ENCODE results near the gene AMFR.
A peak's percentile ranks its signal among the peaks of the same experiment; 100 is the strongest.
"Not testable (repeated sequence)": the region's sequence is repeated elsewhere in the genome, so short reads cannot be mapped to it uniquely, and the experiment has no call there.

Gene AMFR

DNA sequence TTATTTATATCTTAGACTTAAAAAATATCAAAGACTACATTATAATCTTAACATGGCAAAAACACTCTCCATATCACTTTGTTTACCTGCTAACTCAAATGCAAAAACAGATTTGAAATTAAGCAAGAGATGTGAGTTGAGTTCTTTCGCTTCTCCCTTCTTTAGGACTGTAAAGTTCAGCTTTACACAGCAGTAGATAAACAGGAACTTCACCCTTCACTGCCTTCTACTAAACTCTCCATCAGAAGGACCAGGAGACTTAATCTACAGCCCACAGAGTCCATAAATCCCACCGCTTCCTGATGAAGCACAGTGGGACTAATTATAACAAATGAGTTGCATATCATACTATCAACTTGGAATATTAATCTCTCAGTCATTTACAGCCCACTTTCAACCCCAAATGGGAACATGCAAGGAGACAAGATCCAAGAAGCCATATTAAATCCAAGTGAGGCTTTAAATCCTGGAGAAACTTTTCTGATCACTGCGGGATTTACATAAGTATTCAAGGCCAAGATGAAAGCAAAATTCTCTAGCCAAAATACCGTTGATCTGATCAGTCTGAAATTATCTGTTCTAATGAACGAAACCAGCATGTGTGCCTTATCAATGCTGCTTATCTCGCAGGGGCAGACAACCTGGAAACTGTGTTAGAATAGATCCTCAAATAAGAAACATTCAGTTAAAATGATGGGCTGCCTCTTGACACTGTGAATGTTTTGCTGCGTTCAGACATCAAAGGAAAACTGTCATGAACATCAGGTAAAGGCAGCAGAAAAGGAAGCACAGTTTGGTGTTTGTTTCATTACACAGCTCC lies 1.6 kb downstream of the AMFR start:
- DNase-seq, result peak; percentile 23

DNA sequence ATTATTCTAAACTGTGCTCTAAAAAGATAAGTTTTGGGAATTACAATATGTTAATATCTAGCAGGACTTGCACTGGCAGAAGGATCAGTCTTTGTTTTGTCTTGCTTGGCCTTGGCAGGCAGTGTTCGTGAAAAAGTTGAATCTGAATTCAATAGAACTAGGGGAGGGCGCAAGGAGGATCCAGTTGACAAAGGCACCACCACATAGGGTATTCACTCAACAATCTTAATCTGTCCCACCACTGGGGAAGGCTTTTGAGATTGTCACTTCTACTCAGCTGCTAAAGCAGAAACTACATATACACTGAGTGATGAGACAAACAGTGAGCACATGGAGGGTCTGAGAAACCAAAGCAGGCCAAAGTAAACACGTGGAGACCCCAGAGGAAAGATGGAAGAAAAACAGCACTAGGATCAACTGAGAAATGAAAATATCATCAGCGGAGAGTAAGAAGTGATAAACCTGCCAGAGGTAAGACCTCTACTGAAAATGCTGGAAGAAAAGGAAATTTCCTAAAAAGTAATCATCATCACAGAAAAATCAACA lies 2.4 kb downstream of the AMFR start:
- DNase-seq, result no peak

DNA sequence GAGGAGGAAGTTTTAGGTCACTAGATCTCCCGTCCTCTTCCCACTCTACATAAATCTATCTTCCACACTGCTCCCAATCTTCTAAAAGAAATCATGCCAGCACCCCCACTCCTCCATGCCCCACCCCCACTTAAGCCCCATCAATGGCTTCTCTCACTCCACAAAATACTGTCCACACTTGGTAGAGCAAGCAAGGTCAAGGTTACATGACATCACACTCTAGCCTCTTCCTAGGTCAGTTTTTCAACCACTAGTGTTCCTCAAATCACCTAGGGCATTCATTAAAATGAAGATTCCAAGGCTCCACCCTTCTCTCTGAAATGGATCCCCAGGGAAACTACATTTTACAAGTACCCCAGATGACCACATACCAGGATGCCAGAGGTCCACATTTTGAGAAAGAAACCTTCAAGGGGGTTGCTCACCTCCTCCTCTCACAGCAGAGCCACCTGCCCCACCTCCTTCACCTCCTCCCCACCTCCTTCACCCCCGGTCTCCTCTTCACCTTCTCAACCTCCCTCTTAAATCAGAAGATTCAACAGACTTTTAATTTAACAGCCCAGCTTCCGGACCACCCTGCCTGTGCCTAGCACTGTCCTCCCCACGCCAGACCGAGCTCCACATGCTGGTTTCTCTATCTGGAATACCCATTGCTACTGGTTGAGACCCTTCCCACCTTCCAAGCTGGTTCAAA lies 3.2 kb downstream of the AMFR start:
- DNase-seq, result no peak

DNA sequence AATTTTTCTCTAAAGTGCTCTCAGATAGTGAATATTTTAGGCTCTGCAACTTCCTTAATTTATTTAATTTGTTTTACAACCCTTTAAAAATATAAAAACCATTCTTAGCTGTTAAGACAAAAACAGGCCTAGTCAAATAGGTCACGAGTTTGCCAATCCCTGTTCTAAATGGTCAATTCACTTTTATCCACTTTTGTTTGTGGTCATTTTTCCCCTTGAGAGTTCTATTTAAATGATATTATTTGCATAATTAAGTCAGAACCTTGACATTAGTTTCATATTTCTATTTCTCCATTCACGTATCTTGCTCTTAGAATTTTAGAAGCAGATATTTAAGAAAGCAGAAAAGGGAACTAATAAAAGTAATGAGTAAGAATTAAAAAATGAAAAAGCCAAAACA lies 4.0 kb downstream of the AMFR start:
- DNase-seq, result no peak

DNA sequence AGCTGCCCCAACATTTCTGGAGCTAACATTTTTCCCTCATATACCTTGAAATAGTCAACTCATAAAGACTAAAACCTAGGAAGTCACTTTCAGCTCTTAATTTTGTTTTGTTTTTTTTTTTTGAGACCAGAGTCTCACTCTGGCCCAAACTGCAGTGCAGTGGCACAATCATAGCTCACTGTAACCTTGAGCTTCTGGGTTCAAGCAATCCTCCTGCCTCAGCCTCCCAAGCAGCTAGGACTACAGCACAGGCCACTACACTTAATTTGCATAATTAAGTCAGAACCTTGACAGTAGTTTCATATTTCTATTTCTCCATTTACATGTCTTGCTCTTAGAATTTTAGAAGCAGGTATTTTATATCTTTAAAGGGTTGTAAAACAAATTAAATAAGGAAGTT lies 4.7 kb downstream of the AMFR start:
- no peak for DNase-seq

DNA sequence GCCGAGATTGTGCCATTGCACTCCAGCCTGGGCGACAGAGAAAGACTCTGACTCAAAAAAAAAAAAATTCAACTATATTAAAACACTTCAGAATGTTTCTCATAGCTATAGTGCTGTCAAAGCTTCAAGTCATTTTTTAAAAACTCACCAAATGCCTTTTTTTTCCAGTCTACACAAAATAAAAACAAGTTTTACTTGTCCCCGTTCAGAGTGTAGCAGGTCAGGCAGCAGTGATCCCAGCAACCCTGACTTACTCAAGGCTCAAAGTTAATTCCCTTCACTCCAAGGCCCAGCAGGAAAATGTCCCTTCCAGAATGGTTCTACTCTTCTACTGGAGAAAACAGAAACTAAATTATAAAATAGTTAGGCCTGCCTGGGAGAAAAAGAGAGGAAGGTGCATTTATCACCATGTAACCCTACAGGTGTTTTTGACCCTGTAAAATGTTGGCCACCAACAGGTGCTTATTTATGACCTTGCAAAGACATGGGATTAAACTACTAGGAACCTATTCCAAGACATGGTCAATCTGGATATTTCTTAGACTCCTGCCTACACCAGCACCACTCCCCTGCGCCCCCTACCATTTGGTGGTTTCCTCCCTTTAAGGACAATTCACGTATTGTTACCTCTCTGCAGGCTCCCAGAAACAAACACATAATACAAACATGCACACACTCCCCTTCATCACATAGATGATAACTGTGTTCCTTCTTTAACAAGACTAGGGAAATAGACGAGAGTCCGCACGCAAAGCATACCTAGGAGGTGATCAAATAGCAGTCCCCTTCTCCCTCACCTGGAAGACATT lies 5.4 kb downstream of the AMFR start:
- DNase-seq, result no peak

DNA sequence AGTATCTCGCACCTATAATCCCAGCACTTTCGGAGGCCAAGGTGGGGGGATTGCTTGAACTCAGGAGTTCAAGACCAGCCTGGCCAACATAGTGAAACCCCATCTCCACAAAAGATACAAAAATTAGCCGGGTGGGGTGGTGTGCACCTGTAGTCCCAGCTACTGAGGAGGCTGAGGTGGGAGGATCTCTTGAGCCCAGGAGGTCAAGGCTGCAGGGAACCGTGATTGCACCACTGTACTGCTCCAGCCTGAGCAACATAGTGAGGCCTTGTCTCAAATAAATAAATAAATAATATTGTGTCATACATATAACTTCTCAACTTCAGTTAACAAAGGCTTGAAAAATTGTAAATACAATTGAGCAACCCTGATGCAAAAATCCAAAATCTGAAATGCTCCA lies 8.2 kb downstream of the AMFR start:
- DNase-seq, result no peak

DNA sequence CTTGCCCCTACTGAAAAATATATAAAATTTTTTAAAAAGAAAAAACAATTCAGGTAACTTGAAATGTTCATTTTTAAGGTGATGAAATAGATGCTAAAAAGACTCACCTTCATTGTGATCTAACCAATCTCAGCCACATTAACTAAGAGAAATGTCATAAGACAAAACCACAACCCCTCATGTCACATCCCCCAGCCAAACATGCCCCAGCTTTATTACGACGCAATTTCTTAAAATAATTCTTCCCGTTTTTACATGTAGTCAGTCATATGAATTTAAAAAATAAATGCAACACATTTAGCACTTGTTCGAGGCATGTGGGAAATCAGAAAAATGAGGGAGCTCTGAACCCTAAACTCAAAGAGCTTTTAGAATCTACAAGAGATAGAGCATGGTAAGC lies 9.5 kb downstream of the AMFR start:
- DNase-seq, result no peak

DNA sequence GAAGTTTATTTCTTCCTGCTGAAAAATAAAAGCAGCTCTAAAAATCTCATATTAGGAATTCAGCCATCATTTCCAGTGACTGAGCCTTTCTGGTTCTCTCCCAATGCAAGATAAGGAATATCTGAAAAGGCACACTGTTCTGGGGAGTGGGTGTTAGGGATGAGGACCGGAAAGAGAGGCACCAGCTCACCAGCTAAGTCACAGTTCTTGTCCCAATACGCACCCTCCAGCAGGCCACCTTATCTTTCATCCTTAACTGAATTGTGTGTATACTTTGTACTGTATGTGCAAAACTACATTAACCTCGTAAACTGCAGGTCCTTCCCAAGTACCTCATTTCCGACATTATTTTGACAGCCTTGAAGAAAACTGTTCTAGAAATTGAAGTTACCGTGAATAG lies 11.0 kb downstream of the AMFR start:
- no peak for DNase-seq

DNA sequence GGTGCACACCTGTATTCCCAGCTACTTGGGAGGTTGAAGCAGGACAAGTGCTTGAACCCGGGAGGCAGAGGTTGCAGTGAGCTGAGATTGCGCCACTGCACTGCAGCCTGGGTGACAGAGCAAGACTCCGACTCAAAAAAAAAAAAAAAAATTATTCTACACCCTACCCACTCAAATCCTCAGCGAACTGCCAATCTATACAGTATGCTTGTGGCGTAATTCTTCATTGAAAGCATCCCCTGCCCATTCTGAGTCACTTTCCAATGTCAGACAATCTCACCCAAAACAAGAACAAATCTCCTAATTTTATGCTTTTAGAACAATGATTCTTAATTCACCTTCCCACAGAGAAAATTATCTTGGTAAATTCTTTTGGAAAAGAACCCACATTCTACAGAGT lies 12.0 kb downstream of the AMFR start:
- DNase-seq, result no peak

DNA sequence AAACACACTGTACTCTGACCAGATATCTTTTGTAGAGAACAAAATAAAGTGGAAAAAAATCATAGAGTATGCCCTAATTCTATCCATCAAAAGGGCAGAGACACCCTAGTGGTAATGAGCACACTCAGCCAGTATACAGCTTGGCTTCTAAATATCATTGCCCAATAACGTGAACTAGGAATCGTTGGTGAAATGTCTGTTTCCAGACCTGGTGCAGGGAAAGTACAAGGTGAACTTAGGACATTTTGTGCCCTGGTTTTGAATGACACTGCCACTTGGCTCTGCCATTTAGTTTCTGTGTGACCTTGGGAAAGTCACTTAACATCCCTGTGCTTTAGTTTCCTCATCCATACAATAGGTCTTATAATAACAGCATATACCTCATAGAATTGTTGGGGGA lies 13.7 kb downstream of the AMFR start:
- no peak for DNase-seq

DNA sequence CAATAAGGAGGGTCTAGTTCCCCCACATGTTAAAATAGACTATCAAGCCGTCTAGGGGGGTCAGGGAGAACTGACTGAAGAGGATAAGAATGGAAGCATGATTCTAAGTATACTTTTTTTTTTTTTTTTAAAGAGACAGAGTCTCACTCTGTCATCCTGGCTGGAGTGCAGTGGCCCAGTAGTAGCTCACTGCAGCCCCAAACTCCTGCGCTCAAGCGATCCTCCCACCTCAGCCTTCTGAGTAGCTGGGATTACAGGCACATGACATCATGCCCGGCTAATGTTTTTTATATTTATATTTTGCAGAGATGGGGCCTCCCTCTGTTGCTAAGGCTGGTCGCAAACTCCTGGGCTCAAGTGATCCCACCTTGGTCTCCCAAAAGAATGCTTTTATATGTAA lies 14.2 kb downstream of the AMFR start:
- no peak for DNase-seq

DNA sequence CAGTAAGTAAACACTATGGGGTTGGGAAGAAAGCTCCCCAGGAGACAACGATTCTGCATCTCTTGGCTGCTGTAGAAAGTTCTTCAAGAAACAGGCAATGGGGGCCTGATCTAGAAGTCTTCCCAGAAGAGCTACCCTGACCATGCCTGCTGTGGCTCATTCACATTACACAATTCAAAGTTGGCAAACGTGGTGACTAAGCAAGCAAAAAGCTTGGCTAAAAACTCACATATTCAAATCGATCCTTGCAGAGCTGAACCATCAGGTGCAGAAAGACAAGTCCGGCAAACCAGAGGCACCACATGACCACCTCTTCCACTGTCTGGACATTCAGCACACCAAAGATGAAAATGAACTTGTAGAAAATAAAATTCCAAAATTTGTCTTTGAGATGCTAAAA lies 16.1 kb downstream of the AMFR start:
- no peak for DNase-seq

DNA sequence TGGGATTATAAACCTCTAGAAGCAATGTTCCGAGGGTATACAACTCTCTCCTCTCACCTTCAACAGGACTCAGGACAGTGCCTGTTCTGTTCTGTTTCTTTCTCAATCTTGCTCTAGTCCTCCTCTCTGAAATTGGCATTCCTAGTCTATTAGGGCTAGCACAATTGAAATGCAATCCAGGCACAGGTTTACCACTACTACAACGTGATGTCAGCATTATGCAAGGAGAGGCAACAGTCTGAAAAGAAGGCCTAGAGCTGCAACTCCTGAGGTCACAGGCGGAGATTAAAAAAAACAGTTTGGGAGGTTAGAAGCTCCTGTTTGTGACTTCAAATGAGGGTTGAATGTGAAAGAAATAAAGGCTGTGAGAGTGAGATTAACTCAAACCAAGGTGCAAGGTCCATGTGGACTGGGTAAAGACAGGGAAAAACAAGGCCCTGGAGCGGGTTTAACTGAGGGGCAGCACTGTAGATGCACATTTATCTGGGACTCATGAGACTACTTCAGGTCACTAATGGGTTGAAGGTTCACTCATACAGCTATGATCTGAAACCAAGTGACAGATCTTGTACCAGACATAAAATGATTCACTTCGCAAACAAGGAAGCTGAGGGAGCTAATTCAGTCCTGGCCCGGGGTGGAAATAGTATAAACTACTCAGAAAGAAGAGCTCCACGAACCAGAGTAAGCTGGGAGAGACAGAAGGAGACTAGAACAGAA lies 16.8 kb downstream of the AMFR start:
- no peak for DNase-seq

DNA sequence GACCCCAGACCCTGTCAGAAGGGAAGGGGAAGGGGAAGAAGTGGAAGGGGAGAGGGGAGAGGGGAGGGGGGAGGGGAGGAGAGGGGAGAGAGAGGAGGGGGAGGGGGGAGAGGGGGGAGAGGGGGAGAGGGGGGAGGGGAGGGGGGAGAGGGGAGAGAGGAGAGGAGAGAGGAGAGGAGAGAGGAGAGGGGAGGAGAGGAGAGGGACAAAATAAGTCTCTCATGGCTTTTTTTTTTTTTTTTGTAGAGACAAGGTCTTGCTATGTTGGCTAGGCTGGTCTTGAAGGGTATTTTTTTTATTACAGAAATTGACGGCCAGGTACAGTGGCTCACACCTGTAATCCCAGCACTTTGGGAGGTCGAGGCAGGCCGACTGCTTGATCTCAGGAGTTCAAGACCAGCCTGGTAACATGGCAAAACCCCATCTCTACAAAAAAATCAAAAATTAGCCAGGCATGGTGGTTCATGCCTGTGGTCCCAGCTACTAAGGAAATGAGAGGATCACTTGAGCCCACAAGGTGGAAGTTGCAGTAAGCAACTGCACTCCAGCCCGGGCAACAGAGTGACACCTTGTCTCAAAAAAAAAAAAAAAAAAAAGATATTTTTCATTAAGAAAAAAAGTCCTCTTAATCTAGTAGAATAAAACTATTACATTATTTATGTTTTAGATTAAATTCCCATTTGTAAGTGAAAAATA lies 19.2 kb downstream of the AMFR start:
- DNase-seq, result no peak

DNA sequence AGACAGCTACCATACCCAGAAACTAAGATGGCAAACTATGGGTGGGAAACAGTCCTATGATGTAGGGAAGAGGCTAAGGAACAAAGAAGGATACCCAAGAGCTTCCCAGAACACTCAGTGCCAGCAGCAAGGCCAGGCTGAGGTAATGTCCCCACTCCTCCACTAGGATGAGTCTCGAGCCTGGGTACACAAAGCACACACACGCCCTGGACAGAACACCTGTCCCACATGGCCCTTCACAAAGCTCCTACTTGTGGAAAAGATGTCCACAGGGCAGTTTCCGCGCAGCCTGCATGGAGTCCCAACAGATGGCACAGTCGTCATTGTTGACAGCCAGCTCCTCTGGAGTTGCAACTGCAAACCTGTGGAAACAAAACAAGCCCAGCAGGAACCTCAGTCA lies 23.9 kb downstream of the AMFR start:
- DNase-seq, result no peak

DNA sequence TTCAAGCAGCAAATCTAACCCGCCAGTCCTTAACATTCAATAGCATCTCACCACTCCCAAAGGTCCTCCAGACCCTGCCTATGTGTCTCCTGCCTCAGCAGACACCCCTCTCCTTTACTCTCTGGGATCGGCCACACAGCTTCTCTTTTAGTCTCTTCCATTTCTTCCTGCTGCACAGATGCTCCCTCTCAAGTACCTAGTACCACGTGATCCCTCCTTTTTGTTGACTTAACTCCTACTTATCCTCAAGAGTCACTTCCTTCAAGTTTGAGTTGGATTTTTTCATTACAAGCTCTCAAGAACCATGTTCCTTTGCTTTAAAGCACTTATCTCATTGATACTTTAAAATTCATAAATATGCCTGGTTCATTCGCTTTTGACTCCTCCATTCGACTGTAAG lies 24.9 kb downstream of the AMFR start:
- no peak for DNase-seq

DNA sequence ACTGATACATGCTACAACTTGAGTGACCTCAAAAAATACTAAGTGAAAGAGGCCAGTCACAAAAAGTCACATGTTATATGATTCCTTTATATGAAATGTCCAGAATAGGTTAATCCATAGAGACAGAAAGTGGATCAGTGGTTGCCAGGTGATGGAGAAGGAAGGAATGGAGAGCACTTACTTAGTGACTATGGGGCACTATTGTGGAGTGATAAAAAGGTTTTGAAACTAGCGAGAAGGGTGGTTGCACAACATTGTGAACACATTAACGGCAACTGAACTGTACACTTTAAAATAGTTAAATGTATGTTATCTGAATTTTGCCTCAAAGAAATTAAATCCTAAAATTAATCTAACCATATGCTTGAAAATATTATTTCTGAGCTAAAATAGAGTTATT lies 25.9 kb downstream of the AMFR start:
- no peak for DNase-seq

DNA sequence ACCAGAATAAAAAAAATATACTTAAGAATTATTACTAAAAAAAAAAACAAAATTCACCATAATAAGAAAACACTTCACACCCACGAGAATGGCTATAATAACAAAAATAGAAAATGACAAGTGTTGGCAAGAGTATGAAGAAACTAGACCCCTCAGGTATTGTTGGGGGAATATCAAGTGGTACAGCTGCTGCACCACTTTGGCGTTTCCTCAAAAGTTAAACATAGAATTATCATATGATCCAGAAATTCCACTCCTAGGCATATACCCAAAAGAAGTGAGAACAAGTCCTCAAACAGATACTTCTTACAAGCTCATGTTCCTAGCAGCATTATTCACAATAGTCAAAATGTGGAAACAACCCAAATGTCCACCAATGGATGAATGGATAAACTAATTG lies 26.3 kb downstream of the AMFR start:
- no peak for DNase-seq

DNA sequence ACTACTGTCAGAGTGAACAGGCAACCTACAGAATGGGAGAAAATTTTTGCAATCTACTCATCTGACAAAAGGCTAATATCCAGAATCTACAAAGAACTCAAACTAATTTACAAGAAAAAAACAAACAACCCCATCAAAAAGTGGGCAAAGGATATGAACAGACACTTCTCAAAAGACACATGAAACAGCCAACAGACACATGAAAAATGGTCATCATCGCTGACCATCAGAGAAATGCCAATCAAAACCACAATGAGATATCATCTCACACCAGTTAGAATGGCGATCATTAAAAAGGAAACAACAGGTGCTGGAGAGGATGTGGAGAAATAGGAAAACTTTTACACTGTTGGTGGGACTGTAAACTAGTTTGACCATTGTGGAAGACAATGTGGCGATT lies 28.6 kb downstream of the AMFR start:
- not testable (repeated sequence) for DNase-seq

DNA sequence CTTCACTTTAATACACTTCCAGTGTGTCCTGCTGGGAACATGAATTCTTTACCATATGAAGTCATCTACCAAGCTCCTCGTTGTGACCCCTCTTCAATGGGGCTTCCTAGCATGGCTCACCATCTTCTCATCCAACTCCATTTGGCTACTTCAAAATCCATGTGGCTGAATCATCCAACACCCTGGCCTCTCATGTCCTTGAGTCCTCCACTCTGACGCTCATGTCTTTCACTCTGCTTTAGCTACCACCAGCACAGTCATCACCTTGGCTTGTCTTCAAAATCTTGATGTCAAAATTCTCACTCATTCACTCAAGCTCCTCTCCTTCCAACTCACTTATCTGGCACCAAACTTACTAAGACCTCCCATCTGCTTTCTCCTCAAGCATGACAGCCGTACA lies 35.8 kb downstream of the AMFR start:
- no peak for DNase-seq

DNA sequence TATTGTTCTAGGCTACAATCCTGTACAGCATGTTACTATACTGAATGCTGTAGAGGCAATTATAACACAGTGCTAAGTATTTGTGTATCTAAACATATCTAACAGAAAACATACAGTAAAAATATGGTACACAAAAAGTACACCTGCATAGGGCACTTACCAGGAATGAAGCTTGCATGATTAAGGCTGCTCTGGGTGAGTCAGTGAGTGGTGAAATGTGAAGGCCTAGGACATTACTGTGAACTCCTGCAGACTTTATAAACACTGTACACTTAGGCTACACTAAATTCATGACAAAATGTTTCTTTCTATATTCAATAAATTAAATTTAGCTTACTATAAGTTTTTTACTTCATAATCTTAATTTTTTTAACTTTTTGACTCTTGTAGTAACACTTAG lies 37.1 kb downstream of the AMFR start:
- no peak for DNase-seq

Measured in CD4-positive, alpha-beta T cell treated with Interleukin-12 subunit alpha and Interleukin-12 subunit beta, for 1 hour (primary cell).